PFSK-1 (cell line): ENCODE data around the gene ESR2.

Experiments
- FOXP2 ChIP-seq: optimal IDR thresholded peaks from 2 replicates; pipeline ENCODE3; 2011; ENCODE audit warnings: borderline replicate concordance, control low read depth, inconsistent platforms; ENCODE audit not compliant: insufficient read depth; ENCODE audit errors: extremely low read length, extremely low read depth
- POLR2AphosphoS5 ChIP-seq: IDR thresholded peaks from 2 replicates; pipeline ENCODE4 v1.6.1; 2012; ENCODE audit warnings: low read depth, mild to moderate bottlenecking, control low read depth, low read length, moderate library complexity
- REST ChIP-seq, 2 experiments: IDR thresholded peaks; 2 replicates each; pipeline versions ENCODE4 v1.6.1 to v1.8.0; 2011 to 2012; ENCODE audit warnings: low read depth in 2 of 2, low read length in 2 of 2, control low read depth in 1 of 2, inconsistent platforms in 1 of 2, mild to moderate bottlenecking in 1 of 2, moderate library complexity in 1 of 2; ENCODE audit not compliant: insufficient read depth in 1 of 2
- SIN3A ChIP-seq: IDR thresholded peaks from 2 replicates; pipeline ENCODE4 v1.6.1; 2012; ENCODE audit warnings: mild to moderate bottlenecking, low read length, moderate library complexity, borderline replicate concordance; ENCODE audit not compliant: insufficient read depth
- TAF1 ChIP-seq: IDR thresholded peaks from 2 replicates; pipeline ENCODE4 v1.6.1; 2012; ENCODE audit warnings: low read length, control low read depth, borderline replicate concordance; ENCODE audit not compliant: insufficient read depth

ESR2 gene

GRCh38 chr14:64074961-64075612 lies 219.1 kb downstream of the ESR2 start:
- TF ChIP-seq REST (IDR thresholded peaks at IDR 0.05; ENCODE audit: insufficient read depth in 1 of 2, low read depth in 2 of 2, low read length in 2 of 2) (no peak), POLR2AphosphoS5 (no peak), FOXP2 (no peak), SIN3A (no peak), TAF1 (no peak)

- TF ChIP-seq TAF1 (no peak), SIN3A (no peak), POLR2AphosphoS5 (no peak), FOXP2 (no peak), REST (IDR thresholded peaks at IDR 0.05; ENCODE audit: insufficient read depth in 1 of 2, low read depth in 2 of 2, low read length in 2 of 2) (no peak)
Observed at GRCh38 chr14:64069634-64070359, 224.4 kb downstream of the ESR2 start.

- TF ChIP-seq REST (IDR thresholded peaks at IDR 0.05; ENCODE audit: insufficient read depth in 1 of 2, low read depth in 2 of 2, low read length in 2 of 2) (no peak), FOXP2 (no peak), TAF1 (no peak)
Observed at GRCh38 chr14:64064447-64064846, 229.7 kb downstream of the ESR2 start.

GRCh38 chr14:64062381-64063115 lies 231.6 kb downstream of the ESR2 start:
- TF ChIP-seq POLR2AphosphoS5 (no peak), REST (IDR thresholded peaks at IDR 0.05; ENCODE audit: insufficient read depth in 1 of 2, low read depth in 2 of 2, low read length in 2 of 2) (no peak)
